ENCODE measurements around the gene PCBP1. TPM values are rescaled to one million over a fixed set of nuclear protein-coding genes. Genes with fewer than 3 reads are reported as not detected.
A peak's percentile ranks its signal among the peaks of the same experiment; 100 is the strongest.

PCBP1 gene
- total and polyA plus RNA-seq, 9 of the 15 experiments (the other 6 are each of a cell fraction or from before 2014, with no cell fraction given), result 19.2 to 407 (median 78.1) TPM

GRCh38 chr2:70070542-70071268 lies 16.6 kb upstream of the PCBP1 start (continued):
- TF ChIP-seq, protein P1, sequence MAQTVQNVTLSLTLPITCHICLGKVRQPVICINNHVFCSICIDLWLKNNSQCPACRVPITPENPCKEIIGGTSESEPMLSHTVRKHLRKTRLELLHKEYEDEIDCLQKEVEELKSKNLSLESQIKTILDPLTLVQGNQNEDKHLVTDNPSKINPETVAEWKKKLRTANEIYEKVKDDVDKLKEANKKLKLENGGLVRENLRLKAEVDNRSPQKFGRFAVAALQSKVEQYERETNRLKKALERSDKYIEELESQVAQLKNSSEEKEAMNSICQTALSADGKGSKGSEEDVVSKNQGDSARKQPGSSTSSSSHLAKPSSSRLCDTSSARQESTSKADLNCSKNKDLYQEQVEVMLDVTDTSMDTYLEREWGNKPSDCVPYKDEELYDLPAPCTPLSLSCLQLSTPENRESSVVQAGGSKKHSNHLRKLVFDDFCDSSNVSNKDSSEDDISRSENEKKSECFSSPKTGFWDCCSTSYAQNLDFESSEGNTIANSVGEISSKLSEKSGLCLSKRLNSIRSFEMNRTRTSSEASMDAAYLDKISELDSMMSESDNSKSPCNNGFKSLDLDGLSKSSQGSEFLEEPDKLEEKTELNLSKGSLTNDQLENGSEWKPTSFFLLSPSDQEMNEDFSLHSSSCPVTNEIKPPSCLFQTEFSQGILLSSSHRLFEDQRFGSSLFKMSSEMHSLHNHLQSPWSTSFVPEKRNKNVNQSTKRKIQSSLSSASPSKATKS (CRISPR knock-in tag; IDR thresholded peaks at IDR 0.05), result no peak
- TF ChIP-seq ZNF707 (CRISPR knock-in tag; conservative IDR thresholded peaks at IDR 0.05), result no peak
- no peak for TF ChIP-seq CBX8 (IDR thresholded peaks at IDR 0.05; ENCODE audit: borderline replicate concordance, extremely low read depth, low read depth, low read length, poor library complexity, severe bottlenecking)
- no peak for TF ChIP-seq ZNF551 (CRISPR knock-in tag; IDR thresholded peaks at IDR 0.05)
- 0 out of 2 replicates have a peak, but pooled peaks have one; percentile 46 for TF ChIP-seq VEZF1 (CRISPR knock-in tag; IDR thresholded peaks at IDR 0.05)
- no peak for TF ChIP-seq GATAD2B (IDR thresholded peaks at IDR 0.05; ENCODE audit: borderline replicate concordance)
- TF ChIP-seq ZNF232 (CRISPR knock-in tag; IDR thresholded peaks at IDR 0.05), result no peak
- no peak for TF ChIP-seq CGGBP1 (CRISPR knock-in tag; IDR thresholded peaks at IDR 0.05)
- TF ChIP-seq ZNF57 (CRISPR knock-in tag; IDR thresholded peaks at IDR 0.05), result no peak
- no peak for TF ChIP-seq SNAPC5 (CRISPR knock-in tag; IDR thresholded peaks at IDR 0.05)
- TF ChIP-seq, protein P2, sequence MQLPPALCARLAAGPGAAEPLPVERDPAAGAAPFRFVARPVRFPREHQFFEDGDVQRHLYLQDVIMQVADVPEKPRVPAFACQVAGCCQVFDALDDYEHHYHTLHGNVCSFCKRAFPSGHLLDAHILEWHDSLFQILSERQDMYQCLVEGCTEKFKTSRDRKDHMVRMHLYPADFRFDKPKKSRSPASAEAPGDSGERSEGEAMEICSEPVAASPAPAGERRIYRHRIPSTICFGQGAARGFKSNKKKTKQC (CRISPR knock-in tag; IDR thresholded peaks at IDR 0.05), result no peak
- TF ChIP-seq BCLAF1 (IDR thresholded peaks at IDR 0.05; ENCODE audit: borderline replicate concordance in 1 of 2, control insufficient read depth in 1 of 2, low read depth in 2 of 2, low read length in 1 of 2), result no peak
- TF ChIP-seq ZC3H11A (IDR thresholded peaks at IDR 0.05; ENCODE audit: low read depth, low read length), result peak; percentile 79; the same call in 1 of the 2 replicates
- TF ChIP-seq KDM1A (IDR thresholded peaks at IDR 0.05), result no peak
- no peak for TF ChIP-seq RBM25 (IDR thresholded peaks at IDR 0.05; ENCODE audit: low read depth, low read length, severe bottlenecking)
- TF ChIP-seq MXI1 (IDR thresholded peaks at IDR 0.05; ENCODE audit: low read depth, low read length), result no peak
- no peak for TF ChIP-seq ZNF354B (CRISPR knock-in tag; IDR thresholded peaks at IDR 0.05)
- TF ChIP-seq ZNF316 (IDR thresholded peaks at IDR 0.05), result no peak
- no peak for TF ChIP-seq TRIM28 (IDR thresholded peaks at IDR 0.05)
- no peak for TF ChIP-seq ETV5 (CRISPR knock-in tag; IDR thresholded peaks at IDR 0.05; ENCODE audit: low read depth)
- TF ChIP-seq KLF16 (IDR thresholded peaks at IDR 0.05), result peak; percentile 51; the same call in 1 of the 2 replicates

Measured in K562 (cell line).